NCI-H2107 treated with DMSO at 0.1 percent for 48 hours (cell line): Measurements from ENCODE around the gene ARF3.
"Not testable (repeated sequence)": the region's sequence is repeated elsewhere in the genome, so short reads cannot be mapped to it uniquely, and the experiment has no call there.

Experiments
- DNase-seq: peaks from one replicate; lab custom pipeline; 2025; ENCODE audit not compliant: unreplicated experiment; lab: John Stamatoyannopoulos, UW

ARF3 gene

DNA sequence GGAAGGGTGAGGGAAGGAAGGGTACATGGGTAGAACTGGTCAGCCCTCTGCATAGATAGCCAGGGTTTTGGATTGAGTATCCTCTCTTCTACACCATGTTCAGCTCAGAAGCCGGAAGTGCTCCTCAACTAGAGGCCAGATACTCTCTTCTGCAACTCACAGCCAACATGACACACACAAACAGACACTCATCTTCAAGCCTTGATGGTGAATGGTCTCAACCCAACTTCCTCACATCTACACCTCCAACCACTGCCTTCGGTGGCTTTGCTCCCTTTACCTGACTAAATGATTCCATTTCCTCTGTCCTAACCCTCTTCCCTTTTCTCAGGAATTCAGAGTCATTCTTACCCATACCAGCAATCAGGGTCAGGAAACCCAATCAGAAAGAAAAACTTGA is 24.4 kb downstream of the ARF3 start:
- DNase-seq, result no peak

DNA sequence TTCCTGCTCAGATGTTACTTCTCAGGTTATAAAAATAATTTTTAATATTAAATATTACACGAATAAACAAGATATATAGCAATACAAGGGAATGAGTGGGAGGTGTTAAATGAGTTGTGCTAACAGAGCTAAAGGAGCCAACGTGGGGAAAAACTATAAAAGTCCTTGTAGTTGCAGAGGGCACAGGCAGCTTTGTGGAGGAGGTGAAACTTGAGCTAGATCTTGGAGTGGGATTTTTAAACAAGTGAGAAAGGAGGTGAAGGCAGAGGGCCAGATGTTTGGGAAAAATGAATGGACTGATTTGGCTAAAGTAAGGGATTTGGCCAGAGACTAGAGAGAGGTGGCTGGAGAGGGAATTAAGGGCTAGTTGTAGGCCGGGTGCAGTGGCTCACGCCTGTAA is 26.8 kb downstream of the ARF3 start:
- DNase-seq, result no peak

DNA sequence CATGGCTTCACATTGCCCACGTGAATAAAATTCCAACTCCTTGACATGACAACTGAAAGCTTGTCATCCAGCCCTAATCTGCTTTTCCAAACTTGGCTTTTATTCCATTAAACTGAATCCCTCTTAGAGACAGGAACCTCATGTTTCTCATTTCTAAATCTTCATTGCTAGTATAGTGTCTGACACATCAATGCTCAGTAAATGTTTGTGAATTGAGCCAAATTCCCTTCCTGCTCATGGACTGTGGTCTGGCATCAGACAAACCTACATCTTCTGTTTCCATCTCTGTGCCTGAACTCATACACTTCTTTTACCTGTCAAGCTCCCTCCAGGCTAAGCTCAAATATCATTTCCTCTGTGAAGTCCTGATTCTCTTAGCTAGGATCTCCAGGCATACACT is 27.7 kb downstream of the ARF3 start:
- no peak for DNase-seq

DNA sequence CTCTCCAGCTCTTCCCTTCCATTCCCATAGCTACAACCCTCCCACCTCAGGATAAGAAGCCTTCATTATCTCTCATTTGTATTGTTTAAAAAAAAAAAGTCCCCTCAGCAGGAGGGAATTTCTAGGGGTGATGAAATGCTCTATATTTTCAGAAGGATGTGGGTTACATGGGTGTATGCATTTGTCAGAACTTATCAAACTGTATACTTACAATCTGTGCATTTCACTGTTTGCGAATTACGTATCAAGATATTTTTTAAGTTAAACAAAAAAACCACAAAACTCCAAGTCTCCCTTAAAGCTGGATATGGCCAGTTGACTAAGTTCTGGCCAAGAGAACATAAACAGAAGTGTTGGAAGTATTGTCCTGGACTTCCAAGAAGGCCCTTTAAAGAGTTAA is 30.0 kb downstream of the ARF3 start:
- DNase-seq, result no peak

DNA sequence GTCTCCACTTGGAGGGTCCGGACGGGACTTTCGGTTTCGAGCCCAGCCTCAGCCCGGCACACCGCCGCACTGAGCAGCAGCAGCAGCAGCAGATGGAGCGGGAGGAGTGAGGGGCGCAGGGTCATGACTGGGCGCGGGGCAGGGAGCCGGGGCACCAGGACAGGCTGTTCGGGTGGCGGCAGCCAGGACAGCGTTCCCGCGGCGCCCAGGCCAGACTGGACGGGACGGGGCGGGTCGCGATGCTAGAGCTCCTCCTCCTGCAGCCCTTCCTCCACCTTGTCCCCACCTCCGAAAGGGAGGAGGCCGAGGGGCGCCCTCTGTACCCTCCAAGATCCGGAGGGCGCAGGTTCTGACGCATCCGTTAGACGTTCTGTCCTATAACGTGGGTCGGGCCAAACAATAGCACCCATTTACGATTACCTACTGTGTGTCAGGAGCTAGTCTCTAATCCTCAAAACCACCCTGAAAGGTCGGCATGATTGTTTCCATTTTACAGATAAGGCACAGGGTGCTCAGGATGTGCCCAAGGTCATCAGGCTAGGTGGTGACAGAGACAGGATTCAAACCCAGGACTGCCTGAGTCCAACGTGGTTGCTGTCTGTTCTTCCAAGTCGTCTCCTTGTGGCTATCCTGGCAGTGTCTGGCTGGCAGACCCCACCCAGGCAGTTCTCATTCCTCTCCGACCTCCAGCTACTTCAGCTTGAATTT is 31.8 kb downstream of the ARF3 start, which contains the start of gene FKBP11:
TSS of gene FKBP11 (minus strand) at position 189 of the 708 bp plus-strand sequence. CDS start at position 125, 64 bp downstream.
- no peak for DNase-seq

DNA sequence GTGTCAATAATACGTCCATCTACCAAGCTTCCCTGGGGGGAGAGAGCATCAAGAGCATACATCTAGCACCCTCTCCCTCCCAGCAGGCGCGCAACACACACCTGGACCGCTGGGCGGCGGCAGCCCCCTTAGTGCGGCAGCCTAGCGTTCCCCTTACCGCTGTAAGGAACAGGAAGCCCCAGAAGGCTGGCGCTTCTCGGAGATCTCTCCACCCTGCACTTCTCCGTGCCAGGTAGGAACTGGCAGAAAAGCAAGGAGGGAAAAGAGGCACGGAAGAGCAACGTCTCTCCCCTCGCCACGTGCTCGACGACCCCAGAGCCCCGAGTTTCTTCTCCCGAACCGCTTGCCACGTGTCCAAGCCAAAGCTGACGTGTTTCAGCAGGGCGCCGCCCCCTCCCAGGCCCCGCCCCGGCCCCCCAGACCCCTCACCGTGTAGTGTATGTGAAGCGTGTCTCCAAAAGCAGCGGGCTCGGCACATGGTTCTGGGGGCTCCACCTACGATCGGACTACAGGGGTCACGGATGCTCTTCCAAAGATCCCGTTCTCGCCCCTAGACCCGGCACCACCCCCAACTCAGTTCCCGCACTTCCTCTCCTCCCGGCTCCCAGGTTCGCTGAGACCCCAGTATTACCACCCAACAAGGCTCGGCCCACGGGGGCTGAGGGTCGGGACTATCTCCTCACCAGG is 32.5 kb downstream of the ARF3 start:
- DNase-seq, result peak; percentile 37

DNA sequence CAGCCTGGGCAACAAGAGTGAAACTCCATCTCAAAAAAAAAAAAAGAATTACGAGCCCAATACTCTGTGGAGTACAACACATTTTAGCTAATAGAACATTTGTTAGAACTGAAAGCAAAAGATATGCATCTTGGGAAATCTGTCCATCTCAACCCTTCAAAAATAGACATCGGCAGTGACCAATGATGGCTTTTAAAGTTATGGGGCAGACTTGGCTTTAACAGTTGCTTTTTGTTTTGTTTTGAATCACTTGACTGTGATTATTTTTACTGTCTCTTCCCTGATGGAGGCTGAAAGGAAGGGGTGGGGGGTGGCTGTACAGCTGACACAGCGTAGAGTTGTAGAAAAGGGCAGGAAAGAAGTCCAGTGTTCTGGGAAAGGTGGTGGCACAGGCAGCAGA is 34.2 kb downstream of the ARF3 start:
- no peak for DNase-seq

DNA sequence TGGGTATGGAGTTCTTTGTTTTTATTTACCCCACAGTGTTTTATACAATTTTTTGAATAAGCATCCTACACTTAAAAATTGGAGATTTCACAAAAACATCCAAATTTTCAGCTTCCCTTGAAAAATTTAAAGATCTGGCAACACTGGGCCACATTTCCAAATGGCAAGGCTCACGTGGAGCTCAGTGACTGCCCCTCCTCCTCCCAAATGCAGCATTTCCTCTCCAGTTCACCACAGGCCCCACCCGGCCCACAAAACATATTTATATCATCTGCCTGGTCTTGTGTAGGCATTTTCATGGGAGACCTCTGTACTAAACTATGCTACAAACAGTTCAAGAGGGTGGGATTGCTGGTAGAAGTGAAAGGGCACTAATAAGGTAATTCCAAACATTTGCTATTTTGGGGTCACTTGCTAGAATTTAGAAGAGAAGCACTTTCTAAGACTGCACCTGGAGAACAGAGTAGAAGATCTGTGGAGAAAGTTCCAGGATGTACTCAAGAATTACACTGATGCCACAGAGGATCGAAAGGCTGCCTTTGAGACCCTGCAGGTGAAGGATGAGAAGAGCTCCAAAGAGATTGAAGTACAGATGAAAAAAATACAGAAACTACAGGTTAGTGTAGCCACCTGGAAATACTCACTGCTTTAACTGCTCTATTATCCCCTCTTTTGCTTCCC is 39.3 kb downstream of the ARF3 start:
- no peak for DNase-seq

DNA sequence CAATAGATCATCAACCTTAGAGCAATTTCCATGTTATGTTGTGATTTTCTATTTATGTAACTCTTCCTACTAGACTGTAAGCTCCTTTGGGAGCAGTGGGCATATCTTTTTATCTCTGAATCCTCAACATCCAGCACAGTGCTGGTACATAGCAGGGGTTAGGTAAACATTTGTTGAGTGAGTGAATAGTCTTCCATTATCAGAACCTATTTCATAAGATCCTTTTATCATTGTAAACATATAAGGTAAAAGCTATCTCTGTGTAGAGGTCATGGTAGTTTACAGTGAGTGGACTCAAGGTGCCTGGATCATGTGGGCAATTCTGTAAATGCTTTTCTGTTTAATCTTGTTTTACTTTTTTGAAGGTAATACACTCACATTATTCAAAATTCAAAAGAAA is 47.1 kb downstream of the ARF3 start:
- DNase-seq, result no peak

DNA sequence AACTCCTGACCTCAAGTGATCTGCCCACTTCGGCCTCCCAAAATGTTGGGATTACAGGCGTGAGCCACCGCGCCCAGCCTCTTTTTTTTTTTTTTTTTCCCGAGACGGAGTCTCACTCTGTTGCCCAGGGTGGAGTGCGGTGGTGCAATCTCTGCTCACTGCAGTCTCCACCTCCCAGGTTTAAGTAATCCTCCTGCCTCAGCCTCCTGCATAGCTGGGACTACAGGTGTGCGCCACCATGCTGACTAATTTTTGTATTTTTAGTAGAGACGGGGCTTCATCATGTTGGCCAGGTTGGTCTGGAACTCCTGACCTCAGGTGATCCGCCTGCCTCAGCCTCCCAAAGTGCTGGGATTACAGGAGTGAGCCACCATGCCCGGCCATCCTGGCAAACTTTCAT is 47.6 kb downstream of the ARF3 start:
- DNase-seq, result not testable (repeated sequence)

DNA sequence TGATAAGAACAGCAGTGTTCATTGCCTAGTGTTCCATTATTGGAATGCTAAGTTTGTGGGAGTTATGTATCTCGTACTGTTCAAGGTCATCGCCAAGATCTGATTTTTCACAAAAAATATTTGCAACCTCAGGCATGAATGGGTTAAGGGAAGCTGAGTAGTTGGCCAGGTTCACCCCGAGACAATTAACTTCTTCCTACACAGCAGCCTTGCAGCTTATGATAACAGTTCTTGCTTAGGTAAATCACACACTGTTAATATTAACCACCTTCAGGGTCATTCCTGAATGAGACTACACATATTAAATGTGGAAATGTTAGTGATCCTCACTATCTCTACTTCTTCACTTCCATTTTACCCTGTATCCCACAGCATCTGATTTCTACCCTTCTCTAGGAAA is 50.0 kb downstream of the ARF3 start:
- no peak for DNase-seq

DNA sequence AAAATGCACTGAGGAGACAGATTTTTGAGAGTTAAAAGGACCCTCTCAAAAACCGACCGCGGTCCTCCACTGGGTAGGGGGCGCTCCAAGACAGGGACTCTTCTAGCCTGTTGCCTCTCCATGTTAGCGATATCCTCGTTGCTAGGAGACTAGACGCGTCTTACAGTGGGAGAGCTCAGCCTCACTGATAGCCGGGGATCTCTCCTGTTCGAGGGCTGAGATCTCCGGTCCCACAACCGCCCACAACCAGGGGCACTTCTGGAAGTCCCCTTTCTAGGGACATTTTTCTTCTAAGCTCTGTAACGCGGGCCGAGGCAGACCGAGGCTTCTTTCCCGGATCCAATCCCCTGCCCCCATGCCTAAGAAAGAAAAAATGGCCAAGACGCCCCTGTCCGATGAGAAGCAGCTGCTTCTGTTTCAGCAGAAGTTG is 53.3 kb downstream of the ARF3 start:
- DNase-seq, result peak; percentile 65

DNA sequence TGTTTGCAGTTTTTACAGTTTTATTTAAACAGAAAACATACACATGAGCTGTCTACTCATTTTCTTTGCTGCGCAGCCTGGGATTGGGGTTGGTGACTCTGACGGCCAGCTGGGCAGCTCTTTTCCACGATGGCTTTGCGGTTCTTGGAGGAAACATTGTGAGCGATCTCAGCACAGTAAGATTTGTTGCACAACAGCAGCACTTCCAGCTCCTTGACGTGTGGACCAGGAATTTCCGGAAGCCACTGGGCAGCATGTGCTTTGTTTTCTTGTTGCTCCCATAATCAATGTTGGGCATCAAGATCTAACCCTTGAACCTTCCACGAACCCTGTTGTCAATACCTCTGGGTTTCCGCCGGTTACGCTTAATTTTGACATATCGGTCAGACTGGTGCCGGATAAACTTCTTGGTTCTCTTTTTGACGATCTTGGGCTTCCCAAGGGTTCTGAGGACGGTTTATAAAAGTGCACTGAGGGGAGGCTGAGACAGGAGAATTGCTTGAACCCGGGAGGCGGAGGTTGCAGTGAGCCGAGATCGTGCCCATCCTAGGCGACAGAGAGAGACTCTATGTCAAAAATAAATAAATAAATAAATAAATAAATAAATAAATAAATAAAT is 53.8 kb downstream of the ARF3 start:
- DNase-seq, result no peak

DNA sequence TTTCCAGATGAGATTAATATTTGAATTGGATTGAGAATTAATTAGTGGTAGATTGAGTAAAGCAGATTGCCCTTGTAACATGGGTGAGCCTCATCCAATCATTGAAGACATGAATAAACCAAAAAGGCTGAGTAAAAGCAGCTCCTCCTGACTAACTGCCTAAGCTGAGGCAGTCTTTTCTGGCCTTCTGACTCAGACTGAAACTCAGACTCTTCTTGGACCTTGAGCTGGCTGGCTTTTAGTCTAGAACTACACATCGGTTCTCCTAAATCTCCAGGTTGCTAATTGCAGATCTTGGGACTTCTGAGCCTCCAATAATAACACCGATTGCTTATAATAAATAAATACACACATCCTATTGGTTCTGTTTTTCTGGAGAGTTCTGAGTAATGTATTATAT is 56.0 kb downstream of the ARF3 start:
- no peak for DNase-seq

DNA sequence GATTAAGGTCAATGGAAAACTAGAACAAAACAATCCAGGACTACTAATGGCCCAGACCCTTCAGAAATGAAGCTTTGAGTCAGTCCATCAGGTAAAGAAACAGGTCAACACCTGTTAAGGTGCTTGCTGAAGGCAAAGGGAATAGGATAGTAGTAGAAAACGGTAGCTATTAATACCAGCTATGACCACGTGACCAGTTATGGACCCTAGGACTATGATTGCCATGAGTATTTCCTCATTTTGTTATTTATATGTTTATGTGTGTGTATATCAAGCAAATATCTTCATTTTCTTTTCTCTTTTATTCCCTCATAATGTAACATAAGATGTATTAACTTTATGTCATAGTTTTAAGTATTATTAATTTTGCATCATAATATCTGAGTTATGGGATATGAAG is 57.6 kb downstream of the ARF3 start:
- no peak for DNase-seq

DNA sequence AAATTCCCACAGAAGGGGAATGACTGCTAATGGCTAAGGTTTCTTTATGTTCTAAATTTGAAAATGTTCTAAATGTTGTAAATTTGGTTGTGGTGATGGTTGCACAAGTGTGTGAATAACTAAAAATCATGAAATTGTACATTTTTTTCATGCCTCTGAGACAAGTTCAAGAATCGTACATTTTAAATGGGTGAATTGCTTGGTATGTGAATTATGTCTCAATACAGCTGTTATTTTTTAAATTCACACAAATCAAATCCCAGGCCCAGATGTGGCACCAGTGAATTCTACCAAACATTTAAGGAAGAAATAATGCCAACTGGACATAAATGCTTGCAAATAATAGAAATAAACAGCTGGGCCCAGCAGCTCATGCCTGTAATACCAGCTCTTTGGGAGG is 63.0 kb downstream of the ARF3 start:
- no peak for DNase-seq

DNA sequence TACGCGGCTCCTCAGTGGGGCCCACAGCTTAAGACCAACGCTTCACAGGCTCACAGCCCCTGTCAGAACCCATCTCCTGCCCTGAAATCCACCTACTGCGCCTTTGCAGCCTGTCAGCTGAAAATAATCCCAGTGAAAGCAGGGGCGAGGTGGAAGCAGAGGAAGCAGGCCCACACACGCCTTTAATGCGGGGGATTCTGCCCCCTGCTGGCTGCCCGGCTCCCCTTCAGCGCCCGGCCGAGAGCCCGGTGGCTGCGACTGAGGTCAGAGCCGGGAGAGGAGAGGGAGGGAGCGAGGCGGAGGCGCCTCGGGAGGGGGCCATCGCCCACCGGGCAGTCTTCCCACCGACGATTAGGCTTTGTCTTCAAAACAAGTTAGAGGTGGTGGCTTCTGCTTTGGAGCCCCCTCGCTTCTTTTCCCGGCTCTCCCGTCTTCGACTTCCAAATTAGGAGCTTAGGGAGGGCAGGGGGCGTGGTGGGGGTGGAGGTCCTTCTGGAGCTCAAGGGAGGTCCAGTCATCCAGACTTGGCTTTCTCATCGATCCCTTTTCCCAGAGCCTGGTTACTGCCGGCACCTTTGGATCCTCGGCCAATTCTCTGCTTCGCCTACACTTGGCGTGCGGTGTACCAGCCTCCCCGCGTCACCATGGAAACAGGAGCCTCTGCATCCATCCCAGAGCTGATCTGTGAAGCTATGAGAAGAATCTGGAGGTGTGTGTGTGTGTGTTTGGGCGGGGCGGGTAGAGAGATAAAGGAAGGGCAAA is 66.4 kb downstream of the ARF3 start:
- peak; percentile 51 for DNase-seq

DNA sequence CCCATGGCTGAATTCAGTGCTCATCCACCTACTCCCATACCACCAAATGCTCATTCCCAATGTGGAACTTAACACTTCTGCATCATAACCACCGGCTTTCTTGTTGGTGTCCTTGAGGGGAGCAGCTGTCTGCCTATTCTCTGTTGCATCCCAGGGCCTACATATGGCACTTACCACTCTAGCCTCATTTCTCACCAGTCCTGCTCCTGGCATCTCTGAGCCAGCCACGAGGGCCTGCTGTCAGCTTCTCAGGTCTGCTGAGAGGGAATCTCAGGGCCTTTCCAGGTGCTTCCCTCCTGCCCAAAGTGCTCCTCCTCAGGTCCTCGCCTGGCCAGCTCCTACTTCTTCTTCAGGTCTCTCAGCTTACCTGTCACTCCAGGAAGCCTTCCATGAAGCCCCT is 67.6 kb downstream of the ARF3 start:
- no peak for DNase-seq
